ENCODE results near the gene L3MBTL2.

The L3MBTL2 gene

GRCh38 chr22:41215926-41216325 lies 10.8 kb downstream of the L3MBTL2 start:
- no peak for DNase-seq

DNA sequence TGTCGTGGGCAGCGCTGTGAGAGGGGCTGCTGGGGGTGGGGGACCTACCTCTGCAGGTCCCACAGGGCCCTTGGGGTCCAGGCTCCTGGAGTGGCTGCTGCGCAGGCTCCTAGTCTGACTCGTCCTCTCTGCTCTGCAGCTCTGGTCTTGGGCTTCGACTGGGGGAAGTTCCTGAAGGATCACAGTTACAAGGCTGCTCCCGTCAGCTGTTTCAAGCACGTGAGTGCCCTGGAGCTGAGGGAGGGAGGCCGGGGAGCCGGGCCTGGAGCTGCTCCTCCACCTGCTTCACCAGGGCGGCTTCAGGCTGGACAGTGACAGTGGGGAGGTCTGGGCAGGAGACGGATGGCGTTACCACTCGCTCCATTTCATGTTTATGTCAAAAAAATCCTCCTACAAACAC lies 11.9 kb downstream of the L3MBTL2 start:
- DNase-seq, result no peak

DNA sequence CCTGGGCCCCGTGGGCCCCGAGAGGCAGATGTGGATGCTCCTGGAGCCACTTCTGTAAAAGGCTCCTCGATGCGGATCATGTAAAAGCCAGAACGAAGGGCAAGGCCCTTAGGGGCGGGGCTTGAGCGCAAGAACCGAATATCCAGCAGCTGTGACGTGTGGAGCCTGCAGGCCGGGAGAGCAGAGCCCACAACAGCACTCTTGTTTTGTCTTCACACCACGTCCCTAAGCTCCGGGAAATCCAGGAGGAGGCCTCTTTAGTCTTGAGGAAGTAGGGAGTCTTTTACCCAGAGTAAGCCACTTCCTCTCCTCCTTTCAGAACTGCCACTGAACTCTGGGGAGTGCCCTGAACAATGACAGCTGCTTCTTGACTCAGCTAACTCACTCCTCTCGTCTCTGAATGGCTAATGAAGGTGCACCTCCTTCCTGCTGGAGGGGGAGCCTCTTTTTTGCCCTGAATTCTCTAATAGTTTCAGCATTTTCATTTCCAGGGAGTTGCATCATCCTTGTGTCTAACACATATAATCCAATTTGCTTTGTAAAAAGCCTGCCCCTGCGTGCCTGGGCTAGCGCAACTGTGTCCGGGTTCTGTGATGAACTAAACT lies 12.5 kb downstream of the L3MBTL2 start:
- DNase-seq, result peak; percentile 8

GRCh38 chr22:41222846-41223507 lies 17.9 kb downstream of the L3MBTL2 start:
- DNase-seq, result no peak

- DNase-seq, result no peak
Observed at GRCh38 chr22:41223535-41223934, 18.4 kb downstream of the L3MBTL2 start.

- DNase-seq, result no peak
Observed at GRCh38 chr22:41226723-41227655, 21.9 kb downstream of the L3MBTL2 start.

DNA sequence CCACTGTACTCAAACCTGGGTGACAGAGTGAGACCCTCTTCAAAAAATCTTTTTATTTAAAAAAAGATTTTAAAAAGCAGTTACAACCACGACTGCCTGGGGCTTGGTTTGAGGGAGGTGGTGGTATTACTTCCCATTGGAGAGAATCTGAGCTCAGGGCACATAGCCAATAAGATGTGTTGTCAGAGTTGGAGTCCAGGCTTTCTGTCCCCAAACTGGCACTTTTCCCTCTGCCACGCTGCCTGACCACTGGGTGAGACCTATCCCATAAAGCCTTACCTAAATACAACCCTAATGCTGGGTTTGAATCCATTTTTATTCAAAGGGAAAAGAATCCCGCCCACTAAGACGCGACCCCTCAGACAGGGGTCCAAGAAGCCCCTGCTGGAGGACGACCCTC lies 24.1 kb downstream of the L3MBTL2 start:
- DNase-seq, result no peak

DNA sequence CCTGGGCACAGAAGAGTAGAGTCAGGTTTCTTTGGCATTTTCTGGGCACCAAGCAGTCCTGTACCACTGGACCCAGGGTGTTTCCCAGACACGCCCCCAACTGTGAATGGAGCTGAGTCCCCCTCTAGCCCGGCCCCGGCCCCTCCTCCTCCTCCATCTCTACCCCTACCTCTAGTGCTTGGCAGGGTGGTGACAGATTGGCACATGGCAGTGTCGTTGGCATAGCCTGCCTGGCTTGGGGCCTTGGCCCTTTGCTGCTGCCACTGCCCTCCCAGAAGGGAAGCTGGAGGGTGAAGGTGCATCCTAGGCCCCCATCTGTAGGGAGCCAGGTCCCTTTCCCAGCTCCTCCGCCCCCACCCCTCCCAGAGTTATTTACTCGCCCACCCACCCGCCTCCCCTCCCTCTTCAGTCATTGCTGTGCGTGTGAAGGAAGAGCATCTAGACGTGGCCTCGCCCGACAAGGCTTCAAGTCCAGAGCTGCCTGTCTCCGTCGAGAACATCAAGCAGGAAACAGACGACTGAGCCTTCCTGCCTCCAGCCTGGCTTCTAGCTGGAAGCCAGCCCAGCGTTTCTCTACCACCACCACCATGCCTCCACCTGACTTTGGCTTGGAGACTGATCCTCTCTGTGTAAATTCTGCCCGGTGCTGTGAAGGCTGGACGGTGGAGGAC lies 24.8 kb downstream of the L3MBTL2 start:
- DNase-seq, result no peak

- no peak for DNase-seq
Observed at GRCh38 chr22:41230401-41230785, 25.3 kb downstream of the L3MBTL2 start.

- DNase-seq, result no peak
Observed at GRCh38 chr22:41231369-41231768, 26.3 kb downstream of the L3MBTL2 start.

GRCh38 chr22:41234815-41235695 lies 29.9 kb downstream of the L3MBTL2 start:
- DNase-seq, result no peak

GRCh38 chr22:41237036-41237706 lies 32.1 kb downstream of the L3MBTL2 start:
- DNase-seq, result no peak

DNA sequence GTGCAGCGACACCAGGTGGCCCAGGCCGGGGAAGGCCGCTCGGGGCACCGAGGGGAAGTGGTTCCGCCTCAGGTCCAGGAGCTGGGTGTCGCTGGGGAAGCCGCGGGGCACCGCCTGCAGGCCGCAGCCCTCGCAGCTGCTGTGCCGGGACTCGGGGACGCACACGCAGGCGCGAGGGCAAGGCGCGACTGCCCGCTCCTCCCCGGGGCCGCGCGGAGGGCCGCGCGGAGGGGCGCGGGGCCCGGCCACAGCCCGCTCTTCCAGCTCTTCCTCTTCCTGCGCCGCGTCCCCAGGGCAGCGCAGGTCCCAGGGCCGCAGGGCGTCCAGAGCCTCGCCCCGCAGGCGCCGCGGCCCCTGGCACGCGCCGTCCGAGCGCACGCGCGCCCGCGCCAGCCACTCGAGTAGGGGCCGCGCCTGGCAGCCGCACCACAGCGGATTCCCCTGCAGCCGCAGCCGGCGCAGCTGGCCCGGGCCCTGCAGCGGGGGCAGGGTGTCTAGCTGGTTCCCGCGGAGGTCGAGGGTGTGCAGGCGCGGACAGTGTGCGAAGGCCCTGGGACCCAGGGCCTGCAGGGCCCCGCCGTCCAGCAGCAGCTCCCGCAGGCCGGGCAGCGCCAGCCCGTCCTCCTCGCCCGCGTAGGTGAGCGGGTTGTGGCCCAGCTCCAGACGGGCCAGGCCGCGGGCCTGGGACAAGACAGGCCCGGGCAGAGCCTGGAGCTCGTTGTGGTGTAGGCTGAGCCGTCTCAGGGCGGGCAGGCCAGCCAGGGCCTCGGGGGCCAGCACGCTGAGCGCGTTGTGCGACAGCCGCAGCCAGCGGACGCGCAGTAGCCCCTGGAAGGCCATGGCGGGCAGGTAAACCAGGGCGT lies 32.8 kb downstream of the L3MBTL2 start:
- peak; percentile 79 for DNase-seq

- no peak for DNase-seq
Observed at GRCh38 chr22:41238570-41239442, 33.7 kb downstream of the L3MBTL2 start.

- no peak for DNase-seq
Observed at GRCh38 chr22:41239443-41240128, 34.5 kb downstream of the L3MBTL2 start.

- DNase-seq, result no peak
Observed at GRCh38 chr22:41240377-41241132, 35.4 kb downstream of the L3MBTL2 start, which contains the start of gene CHADL. Gene CHADL, minus strand, starts transcription at chr22:41240931. Its CDS starts 50 bp downstream, at chr22:41240881.

DNA sequence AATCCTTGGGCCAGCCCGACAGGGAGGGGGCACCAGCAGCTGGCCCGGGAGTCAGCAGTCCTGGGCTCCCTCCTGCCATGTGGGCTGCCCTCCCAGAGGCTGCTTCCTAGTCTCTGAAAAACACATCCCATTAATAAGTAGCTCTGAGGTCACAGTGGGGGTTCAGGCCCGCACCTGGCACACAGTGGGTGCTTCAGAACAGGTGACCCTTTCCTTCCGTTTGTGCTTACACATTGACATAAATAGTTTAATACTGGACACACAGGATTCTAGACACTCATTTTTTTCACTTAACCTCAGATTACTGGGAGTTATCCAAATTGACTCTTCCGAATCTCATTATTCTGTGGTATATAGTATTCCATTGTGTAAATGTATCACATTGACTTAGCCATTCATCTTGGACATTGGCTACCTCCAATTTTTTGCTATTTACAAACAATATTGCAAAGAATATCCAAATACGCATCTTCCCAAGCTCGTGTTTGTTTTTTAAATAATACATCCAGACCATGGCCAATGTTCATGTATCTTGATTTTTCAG lies 36.1 kb downstream of the L3MBTL2 start:
- DNase-seq, result no peak
